DND-41 (cell line): Measurements from ENCODE around the gene FAM120C.

Experiments
- CTCF ChIP-seq: IDR thresholded peaks from 2 replicates; pipeline ENCODE4 v1.5.1; 2012; ENCODE audit warnings: borderline replicate concordance, low read length, moderate library complexity, mild to moderate bottlenecking; ENCODE audit not compliant: poor library complexity, severe bottlenecking; ENCODE audit errors: extremely low read depth
- EZH2 ChIP-seq: IDR thresholded peaks from 3 replicates; pipeline ENCODE4 v1.6.1; 2012; ENCODE audit warnings: borderline replicate concordance, low read depth, mild to moderate bottlenecking, moderate library complexity, low read length, inconsistent platforms; ENCODE audit not compliant: severe bottlenecking

- TF ChIP-seq CTCF (no peak), EZH2 (no peak)
Measured at GRCh38 chrX:54182864-54183613, at the start of gene FAM120C.
